Mucosa of descending colon (tissue), 3 donors: ENCODE measurements around the gene ULBP1. TPM values are rescaled to one million over a fixed set of nuclear protein-coding genes. Genes with fewer than 3 reads are reported as not detected.
"Not testable (repeated sequence)": the region's sequence is repeated elsewhere in the genome, so short reads cannot be mapped to it uniquely, and the experiment has no call there.

Source experiments
- ATAC-seq: fragments of 200-7000 bp; cut with Tn5 transposase; one replicate; pipeline ENCODE4 v1.9.1; 2020; ENCODE audit warnings: mild to moderate bottlenecking, moderate library complexity
- DNase-seq, 3 donors: peaks; one replicate each; pipeline ENCODE4 v3.0.0-alpha.2; 2020
- H3K36me3 ChIP-seq: fragments of 200-600 bp; one replicate; pipeline ENCODE4 v1.8.0; 2021; ENCODE audit warnings: low read depth, mild to moderate bottlenecking
- H3K4me1 ChIP-seq: fragments of 200-600 bp; one replicate; pipeline ENCODE4 v1.8.0; 2021; ENCODE audit warnings: low read depth, mild to moderate bottlenecking
- H3K4me3 ChIP-seq: fragments of 200-600 bp; one replicate; pipeline ENCODE4 v1.8.0; 2021; ENCODE audit warnings: mild to moderate bottlenecking
- H3K9me3 ChIP-seq: fragments of 200-600 bp; one replicate; pipeline ENCODE4 v1.8.0; 2021; ENCODE audit warnings: mild to moderate bottlenecking
- CTCF ChIP-seq: fragments of 200-600 bp; IDR thresholded peaks from one replicate; pipeline ENCODE4 v1.8.0; 2022; ENCODE audit warnings: antibody characterized with exemption, mild to moderate bottlenecking
- intact Hi-C, 2 donors: fragments of 100-400 bp; cut with DNase I in 1 of 2; cut with micrococcal nuclease in 1 of 2; formaldehyde crosslinking; loops; one replicate each; pipeline versions ENCODE4 v1.11.0 to v1.11.1; 2022; cut with DNase I, micrococcal nuclease
- total RNA-seq, 3 donors: library from RNA; stranded (reverse); fragmentation: NEBNext Ultra II Directional in 2 of 3; extraction: Animal tissue kit (Norgen Biotek cat#: 25700) in 2 of 3; gene quantifications; one replicate each; pipeline versions ENCODE4 v1.2.1 to v1.2.4, GENCODE V29; 2021 to 2023
- donor health status: DM: no; HTN: no; CAD: no; lungs with moderate emphysema.
- donor health status: DM: no; HTN: no; CAD: no.
- donor health status: DM: no; HTN: yes; CAD: no.

Gene ULBP1
- total RNA-seq, 3 donors from 2014 or later, result not detected

- H3K36me3 ChIP-seq, result no peaks in the 10 kb centered on the region
- no peak for ATAC-seq
- TF ChIP-seq CTCF, result no peak
- H3K9me3 ChIP-seq, result no peaks in the 10 kb centered on the region
- H3K4me1 ChIP-seq, result peaks cover 5% of the 10 kb centered on the region
- intact Hi-C loops, result no loop called here
- H3K4me3 ChIP-seq, result no peak overlapping the region
- DNase-seq, result no peak
Observed at GRCh38 chr6:150001295-150002008, 37.7 kb downstream of the ULBP1 start.

- Histone ChIP-seq H3K4me1 (peaks cover 5% of the 10 kb centered on the region), H3K36me3 (no peaks in the 10 kb centered on the region), H3K4me3 (no peak overlapping the region), H3K9me3 (no peaks in the 10 kb centered on the region)
- no peak for TF ChIP-seq CTCF
- intact Hi-C loops, result no loop called here
- no peak for DNase-seq
- no peak for ATAC-seq
Observed at GRCh38 chr6:150002710-150003109, 39.0 kb downstream of the ULBP1 start.

GRCh38 chr6:150003599-150003998, 39.9 kb downstream of the ULBP1 start:
- DNase-seq, H3K36me3 ChIP-seq, H3K4me1 ChIP-seq, intact Hi-C loops, ATAC-seq, H3K4me3 ChIP-seq, H3K9me3 ChIP-seq: not testable (repeated sequence)

- peak in 1 of 3 donors; percentile 35 for DNase-seq
- Histone ChIP-seq H3K4me1 (peaks cover 5% of the 10 kb centered on the region), H3K36me3 (no peaks in the 10 kb centered on the region), H3K9me3 (no peaks in the 10 kb centered on the region), H3K4me3 (no peak overlapping the region)
- intact Hi-C loops, result no loop called here
- TF ChIP-seq CTCF, result no peak
- peak; percentile 44 for ATAC-seq
Observed at GRCh38 chr6:150004101-150004782, 40.5 kb downstream of the ULBP1 start.

- H3K4me3 ChIP-seq, result no peak overlapping the region
- no peak for TF ChIP-seq CTCF
- no peaks in the 10 kb centered on the region for H3K36me3 ChIP-seq
- H3K9me3 ChIP-seq, result no peaks in the 10 kb centered on the region
- H3K4me1 ChIP-seq, result peaks cover 5% of the 10 kb centered on the region
- DNase-seq, result peak; percentile 95 to 97 (median 96)
- intact Hi-C loops, result no loop called here
- ATAC-seq, result peak; percentile 97
Observed at GRCh38 chr6:150004783-150005717, 41.3 kb downstream of the ULBP1 start.
